GM23338 (cell line): ENCODE measurements around the gene ATP8A2. TPM values are rescaled to one million over a fixed set of nuclear protein-coding genes. Genes with fewer than 3 reads are reported as not detected.

ENCODE experiments used
- ATAC-seq: fragments of 200-7000 bp; cut with Tn5 transposase; 3 replicates; pipeline ENCODE4 v1.9.1; 2020
- DNase-seq: peaks from one replicate; pipeline ENCODE4 v3.0.0-alpha.2; 2015; ENCODE audit warnings: low spot score
- H2AFZ ChIP-seq: fragments of 200-600 bp; sonication (generic); 2 replicates; pipeline ENCODE4 v1.8.0; 2016; ENCODE audit warnings: antibody characterized with exemption, mild to moderate bottlenecking, moderate library complexity
- H3F3A ChIP-seq: fragments of 200-600 bp; sonication (generic); replicated peaks from 2 replicates; pipeline ENCODE4 v1.8.0; 2017; ENCODE audit warnings: antibody characterized with exemption, mixed run types, low read depth
- H3K27ac ChIP-seq: fragments of 200-600 bp; sonication (generic); 2 replicates; pipeline ENCODE4 v1.6.1; 2016; ENCODE audit warnings: low read depth
- H3K27me3 ChIP-seq: fragments of 200-600 bp; sonication (generic); 2 replicates; pipeline ENCODE4 v1.8.0; 2016; ENCODE audit warnings: mild to moderate bottlenecking, mixed run types, moderate library complexity; ENCODE audit not compliant: insufficient read depth
- H3K36me3 ChIP-seq: fragments of 200-600 bp; sonication (generic); 2 replicates; pipeline ENCODE4 v1.8.0; 2016; ENCODE audit warnings: mild to moderate bottlenecking; ENCODE audit not compliant: insufficient read depth
- H3K4me1 ChIP-seq: fragments of 200-600 bp; sonication (generic); 2 replicates; pipeline ENCODE4 v1.8.0; 2016; ENCODE audit warnings: mild to moderate bottlenecking, moderate library complexity; ENCODE audit not compliant: insufficient read depth
- H3K4me2 ChIP-seq: fragments of 200-600 bp; sonication (generic); 2 replicates; pipeline ENCODE4 v1.7.1; 2017; ENCODE audit warnings: mixed run types
- H3K4me3 ChIP-seq: fragments of 200-600 bp; sonication (generic); 2 replicates; pipeline ENCODE4 v1.6.1; 2016; ENCODE audit warnings: mixed run types
- H3K79me2 ChIP-seq: fragments of 200-600 bp; sonication (generic); replicated peaks from 2 replicates; pipeline ENCODE4 v1.8.0; 2017; ENCODE audit warnings: mild to moderate bottlenecking; ENCODE audit not compliant: insufficient read depth
- H3K9me2 ChIP-seq: fragments of 200-600 bp; sonication (generic); 2 replicates; pipeline ENCODE4 v1.8.0; 2017; ENCODE audit not compliant: insufficient read depth
- H4K20me1 ChIP-seq: fragments of 200-600 bp; sonication (generic); replicated peaks from 2 replicates; pipeline ENCODE4 v1.8.0; 2017; ENCODE audit warnings: mild to moderate bottlenecking; ENCODE audit not compliant: insufficient read depth
- H3K27ac Mint-ChIP-seq: 2 replicates; pipeline ENCODE4 v1.8.0; 2020; ENCODE audit warnings: inconsistent platforms, mild to moderate bottlenecking, moderate library complexity, mixed read lengths
- H3K27me3 Mint-ChIP-seq: 3 replicates; pipeline ENCODE4 v1.8.0; 2022; ENCODE audit warnings: low read depth, mild to moderate bottlenecking, moderate library complexity, mixed read lengths, inconsistent platforms; ENCODE audit not compliant: insufficient read depth, poor library complexity
- H3K36me3 Mint-ChIP-seq: 3 replicates; pipeline ENCODE4 v1.8.0; 2021; ENCODE audit warnings: low read depth, mild to moderate bottlenecking, inconsistent platforms, moderate library complexity, mixed read lengths
- H3K4me1 Mint-ChIP-seq: 3 replicates; pipeline ENCODE4 v1.8.0; 2020; ENCODE audit warnings: mild to moderate bottlenecking, inconsistent platforms, mixed read lengths
- H3K4me3 Mint-ChIP-seq: 3 replicates; pipeline ENCODE4 v1.8.0; 2021; ENCODE audit warnings: moderate library complexity, mild to moderate bottlenecking, inconsistent platforms, mixed read lengths
- H3K9me3 Mint-ChIP-seq: 3 replicates; pipeline ENCODE4 v1.8.0; 2020; ENCODE audit warnings: moderate library complexity, mild to moderate bottlenecking, inconsistent platforms, mixed read lengths
- EZH2phosphoT487 ChIP-seq: fragments of 200-600 bp; sonication (generic); IDR thresholded peaks from one replicate; pipeline ENCODE4 v1.8.1; 2018; ENCODE audit warnings: antibody characterized with exemption; ENCODE audit not compliant: unreplicated experiment
- JUNB ChIP-seq: IDR thresholded peaks from one replicate; pipeline ENCODE4 v1.6.1; 2016; ENCODE audit warnings: antibody characterized with exemption; ENCODE audit not compliant: unreplicated experiment
- ZNF114 ChIP-seq: fragments of 250-450 bp; sonication (Bioruptor Pico); IDR thresholded peaks from 2 replicates; pipeline ENCODE4 v1.5.0; 2020; ENCODE audit warnings: mild to moderate bottlenecking, moderate library complexity
- ZNF331 ChIP-seq: fragments of 250-450 bp; sonication (Bioruptor Pico); IDR thresholded peaks from 2 replicates; pipeline ENCODE4 v1.5.0; 2020; ENCODE audit warnings: low read depth, mild to moderate bottlenecking, moderate library complexity
- polyA plus RNA-seq: library from polyadenylated mRNA; unstranded; fragments of >200 nt; fragmentation: Nextera tagmentation; extraction: Ambion mirVana; gene quantifications from 2 replicates; pipeline ENCODE4 v1.2.1, GENCODE V29; 2016
- total RNA-seq: library from RNA; depleted of rRNA; stranded (reverse); fragments of >200 nt; shearing (Covaris generic); gene quantifications from 2 replicates; pipeline ENCODE4 v1.2.3, GENCODE V29; 2014
- TF ChIP-seq, protein P1 (sequence below), 2 experiments: fragments of 200-600 bp in 1 of 2; sonication (generic) in 1 of 2; conservative IDR thresholded peaks; 2 replicates each; pipeline versions ENCODE4 v1.5.1 to v1.6.1; 2016 to 2017; ENCODE audit warnings: antibody characterized with exemption in 2 of 2, low read depth in 2 of 2, mild to moderate bottlenecking in 2 of 2, moderate library complexity in 1 of 2
- TF ChIP-seq, protein P2 (sequence below): fragments of 250-450 bp; sonication (Bioruptor Pico); IDR thresholded peaks from 2 replicates; pipeline ENCODE4 v1.5.0; 2020; ENCODE audit warnings: mild to moderate bottlenecking, moderate library complexity
- TF ChIP-seq, protein P3 (sequence below): IDR thresholded peaks from 2 replicates; pipeline ENCODE4 v1.6.1; 2016; ENCODE audit warnings: antibody characterized with exemption

The ATP8A2 gene
- total and polyA plus RNA-seq, 2 experiments from 2014 or later = 5.7 to 8.8 TPM

DNA sequence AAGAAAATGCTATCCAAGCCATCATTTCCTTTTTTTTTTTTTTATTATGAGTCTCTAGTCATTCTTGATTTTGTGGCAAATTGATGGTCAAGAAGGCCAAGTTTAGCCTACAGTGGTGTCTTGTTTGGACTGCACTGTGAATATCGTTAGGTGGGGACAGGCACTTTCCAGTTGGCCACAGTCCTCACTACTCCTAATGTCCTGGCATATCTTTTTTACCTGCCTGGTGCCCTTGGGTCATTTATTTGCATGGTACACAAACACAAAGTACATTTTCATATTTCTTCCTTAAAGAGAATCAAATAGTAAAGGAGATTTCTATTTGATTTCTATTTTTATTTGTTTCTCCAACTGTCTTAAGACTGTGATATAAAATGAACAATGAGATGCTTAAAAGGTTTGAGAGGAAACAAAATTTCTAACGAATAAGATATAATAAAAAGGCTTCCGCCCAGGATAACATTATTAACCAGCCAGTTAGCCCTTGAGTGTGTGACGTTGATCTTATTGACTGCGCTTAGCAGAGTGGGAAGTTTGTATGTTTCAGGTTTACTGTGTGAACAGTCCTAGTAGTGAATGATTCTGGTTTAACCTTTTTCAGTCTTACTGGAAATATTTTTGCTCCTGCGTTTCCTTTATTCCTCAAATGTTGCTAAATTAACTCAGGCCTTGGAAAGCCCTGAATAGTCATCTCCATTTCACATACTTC, 312.0 kb downstream of the ATP8A2 start (continued):
- no peak for TF ChIP-seq EZH2phosphoT487

DNA sequence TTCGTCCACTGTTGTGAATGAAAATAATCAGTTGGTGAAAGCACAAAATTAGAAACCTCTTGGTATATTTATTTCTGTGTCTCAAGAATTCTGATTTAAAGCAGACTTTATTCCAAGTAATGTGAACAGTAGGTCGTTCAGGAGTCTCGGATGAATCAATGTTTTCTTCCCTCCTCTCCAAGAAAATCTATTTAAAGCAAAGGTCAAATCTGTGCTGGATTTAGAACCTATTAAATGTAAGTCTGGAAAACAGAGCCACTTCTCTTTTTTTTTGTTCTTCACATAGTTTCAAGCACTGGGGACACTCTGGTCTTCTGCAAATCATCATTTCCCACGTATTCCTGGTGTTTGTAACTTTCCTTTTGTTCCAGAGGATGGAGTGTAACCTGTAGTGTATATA, 312.7 kb downstream of the ATP8A2 start:
- Histone ChIP-seq H3K27ac (no peak overlapping the region), H3K4me1 (no peaks in the 10 kb centered on the region), H3F3A (no peaks in the 10 kb centered on the region), H3K4me3 (no peak overlapping the region), H3K9me2 (peaks cover 6% of the 10 kb centered on the region), H3K4me2 (no peak overlapping the region), H2AFZ (no peak overlapping the region), H3K79me2 (no peaks in the 10 kb centered on the region), H3K27me3 (no peaks in the 10 kb centered on the region), H3K36me3 (no peaks in the 10 kb centered on the region), H4K20me1 (no peaks in the 10 kb centered on the region)
- H3K4me3 Mint-ChIP-seq = no peak overlapping the region
- no peaks in the 10 kb centered on the region for H3K36me3 Mint-ChIP-seq
- no peaks in the 10 kb centered on the region; the same call in 2 of the 3 replicates for H3K9me3 Mint-ChIP-seq
- no peak for ATAC-seq
- peaks cover 1% of the 10 kb centered on the region for H3K27me3 Mint-ChIP-seq
- 0 out of 3 replicates have a peak, but pooled peaks cover 3% of the 10 kb centered on the region for H3K4me1 Mint-ChIP-seq
- no peak for DNase-seq
- TF ChIP-seq, protein P1, sequence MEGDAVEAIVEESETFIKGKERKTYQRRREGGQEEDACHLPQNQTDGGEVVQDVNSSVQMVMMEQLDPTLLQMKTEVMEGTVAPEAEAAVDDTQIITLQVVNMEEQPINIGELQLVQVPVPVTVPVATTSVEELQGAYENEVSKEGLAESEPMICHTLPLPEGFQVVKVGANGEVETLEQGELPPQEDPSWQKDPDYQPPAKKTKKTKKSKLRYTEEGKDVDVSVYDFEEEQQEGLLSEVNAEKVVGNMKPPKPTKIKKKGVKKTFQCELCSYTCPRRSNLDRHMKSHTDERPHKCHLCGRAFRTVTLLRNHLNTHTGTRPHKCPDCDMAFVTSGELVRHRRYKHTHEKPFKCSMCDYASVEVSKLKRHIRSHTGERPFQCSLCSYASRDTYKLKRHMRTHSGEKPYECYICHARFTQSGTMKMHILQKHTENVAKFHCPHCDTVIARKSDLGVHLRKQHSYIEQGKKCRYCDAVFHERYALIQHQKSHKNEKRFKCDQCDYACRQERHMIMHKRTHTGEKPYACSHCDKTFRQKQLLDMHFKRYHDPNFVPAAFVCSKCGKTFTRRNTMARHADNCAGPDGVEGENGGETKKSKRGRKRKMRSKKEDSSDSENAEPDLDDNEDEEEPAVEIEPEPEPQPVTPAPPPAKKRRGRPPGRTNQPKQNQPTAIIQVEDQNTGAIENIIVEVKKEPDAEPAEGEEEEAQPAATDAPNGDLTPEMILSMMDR (conservative IDR thresholded peaks at IDR 0.05; ENCODE audit: low read depth in 2 of 2) = no peak
- TF ChIP-seq ZNF114 = no peak
- TF ChIP-seq, protein P2, sequence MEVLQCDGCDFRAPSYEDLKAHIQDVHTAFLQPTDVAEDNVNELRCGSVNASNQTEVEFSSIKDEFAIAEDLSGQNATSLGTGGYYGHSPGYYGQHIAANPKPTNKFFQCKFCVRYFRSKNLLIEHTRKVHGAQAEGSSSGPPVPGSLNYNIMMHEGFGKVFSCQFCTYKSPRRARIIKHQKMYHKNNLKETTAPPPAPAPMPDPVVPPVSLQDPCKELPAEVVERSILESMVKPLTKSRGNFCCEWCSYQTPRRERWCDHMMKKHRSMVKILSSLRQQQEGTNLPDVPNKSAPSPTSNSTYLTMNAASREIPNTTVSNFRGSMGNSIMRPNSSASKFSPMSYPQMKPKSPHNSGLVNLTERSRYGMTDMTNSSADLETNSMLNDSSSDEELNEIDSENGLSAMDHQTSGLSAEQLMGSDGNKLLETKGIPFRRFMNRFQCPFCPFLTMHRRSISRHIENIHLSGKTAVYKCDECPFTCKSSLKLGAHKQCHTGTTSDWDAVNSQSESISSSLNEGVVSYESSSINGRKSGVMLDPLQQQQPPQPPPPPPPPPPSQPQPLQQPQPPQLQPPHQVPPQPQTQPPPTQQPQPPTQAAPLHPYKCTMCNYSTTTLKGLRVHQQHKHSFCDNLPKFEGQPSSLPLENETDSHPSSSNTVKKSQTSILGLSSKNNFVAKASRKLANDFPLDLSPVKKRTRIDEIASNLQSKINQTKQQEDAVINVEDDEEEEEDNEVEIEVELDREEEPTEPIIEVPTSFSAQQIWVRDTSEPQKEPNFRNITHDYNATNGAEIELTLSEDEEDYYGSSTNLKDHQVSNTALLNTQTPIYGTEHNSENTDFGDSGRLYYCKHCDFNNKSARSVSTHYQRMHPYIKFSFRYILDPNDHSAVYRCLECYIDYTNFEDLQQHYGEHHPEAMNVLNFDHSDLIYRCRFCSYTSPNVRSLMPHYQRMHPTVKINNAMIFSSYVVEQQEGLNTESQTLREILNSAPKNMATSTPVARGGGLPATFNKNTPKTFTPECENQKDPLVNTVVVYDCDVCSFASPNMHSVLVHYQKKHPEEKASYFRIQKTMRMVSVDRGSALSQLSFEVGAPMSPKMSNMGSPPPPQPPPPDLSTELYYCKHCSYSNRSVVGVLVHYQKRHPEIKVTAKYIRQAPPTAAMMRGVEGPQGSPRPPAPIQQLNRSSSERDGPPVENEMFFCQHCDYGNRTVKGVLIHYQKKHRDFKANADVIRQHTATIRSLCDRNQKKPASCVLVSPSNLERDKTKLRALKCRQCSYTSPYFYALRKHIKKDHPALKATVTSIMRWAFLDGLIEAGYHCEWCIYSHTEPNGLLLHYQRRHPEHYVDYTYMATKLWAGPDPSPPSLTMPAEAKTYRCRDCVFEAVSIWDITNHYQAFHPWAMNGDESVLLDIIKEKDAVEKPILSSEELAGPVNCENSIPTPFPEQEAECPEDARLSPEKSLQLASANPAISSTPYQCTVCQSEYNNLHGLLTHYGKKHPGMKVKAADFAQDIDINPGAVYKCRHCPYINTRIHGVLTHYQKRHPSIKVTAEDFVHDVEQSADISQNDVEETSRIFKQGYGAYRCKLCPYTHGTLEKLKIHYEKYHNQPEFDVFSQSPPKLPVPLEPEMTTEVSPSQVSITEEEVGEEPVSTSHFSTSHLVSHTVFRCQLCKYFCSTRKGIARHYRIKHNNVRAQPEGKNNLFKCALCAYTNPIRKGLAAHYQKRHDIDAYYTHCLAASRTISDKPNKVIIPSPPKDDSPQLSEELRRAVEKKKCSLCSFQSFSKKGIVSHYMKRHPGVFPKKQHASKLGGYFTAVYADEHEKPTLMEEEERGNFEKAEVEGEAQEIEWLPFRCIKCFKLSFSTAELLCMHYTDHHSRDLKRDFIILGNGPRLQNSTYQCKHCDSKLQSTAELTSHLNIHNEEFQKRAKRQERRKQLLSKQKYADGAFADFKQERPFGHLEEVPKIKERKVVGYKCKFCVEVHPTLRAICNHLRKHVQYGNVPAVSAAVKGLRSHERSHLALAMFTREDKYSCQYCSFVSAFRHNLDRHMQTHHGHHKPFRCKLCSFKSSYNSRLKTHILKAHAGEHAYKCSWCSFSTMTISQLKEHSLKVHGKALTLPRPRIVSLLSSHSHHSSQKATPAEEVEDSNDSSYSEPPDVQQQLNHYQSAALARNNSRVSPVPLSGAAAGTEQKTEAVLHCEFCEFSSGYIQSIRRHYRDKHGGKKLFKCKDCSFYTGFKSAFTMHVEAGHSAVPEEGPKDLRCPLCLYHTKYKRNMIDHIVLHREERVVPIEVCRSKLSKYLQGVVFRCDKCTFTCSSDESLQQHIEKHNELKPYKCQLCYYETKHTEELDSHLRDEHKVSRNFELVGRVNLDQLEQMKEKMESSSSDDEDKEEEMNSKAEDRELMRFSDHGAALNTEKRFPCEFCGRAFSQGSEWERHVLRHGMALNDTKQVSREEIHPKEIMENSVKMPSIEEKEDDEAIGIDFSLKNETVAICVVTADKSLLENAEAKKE (CRISPR knock-in tag) = no peak
- no peak for TF ChIP-seq EZH2phosphoT487
- no peak for TF ChIP-seq ZNF331 (CRISPR knock-in tag)
- no peak for TF ChIP-seq JUNB
- TF ChIP-seq, protein P3, sequence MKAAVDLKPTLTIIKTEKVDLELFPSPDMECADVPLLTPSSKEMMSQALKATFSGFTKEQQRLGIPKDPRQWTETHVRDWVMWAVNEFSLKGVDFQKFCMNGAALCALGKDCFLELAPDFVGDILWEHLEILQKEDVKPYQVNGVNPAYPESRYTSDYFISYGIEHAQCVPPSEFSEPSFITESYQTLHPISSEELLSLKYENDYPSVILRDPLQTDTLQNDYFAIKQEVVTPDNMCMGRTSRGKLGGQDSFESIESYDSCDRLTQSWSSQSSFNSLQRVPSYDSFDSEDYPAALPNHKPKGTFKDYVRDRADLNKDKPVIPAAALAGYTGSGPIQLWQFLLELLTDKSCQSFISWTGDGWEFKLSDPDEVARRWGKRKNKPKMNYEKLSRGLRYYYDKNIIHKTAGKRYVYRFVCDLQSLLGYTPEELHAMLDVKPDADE = no peak
- no peak overlapping the region for H3K27ac Mint-ChIP-seq
